GM12892 (cell line): ENCODE measurements around the gene DMTF1.

Source experiments
- DNase-seq: peaks from one replicate; pipeline ENCODE4 v3.0.0; 2011; ENCODE audit not compliant: insufficient read length
- FAIRE-seq: peaks from 2 replicates; lab custom pipeline; 2011; peaks lifted over from hg19 to GRCh38; lab: Jason Lieb, UNC
- POLR2A ChIP-seq: IDR thresholded peaks from 2 replicates; pipeline ENCODE4 v1.6.1; 2011; ENCODE audit warnings: low read depth, low read length, control low read depth
- POLR2AphosphoS5 ChIP-seq: IDR thresholded peaks from 2 replicates; pipeline ENCODE4 v1.6.1; 2011; ENCODE audit warnings: low read depth, low read length, control low read depth
- TAF1 ChIP-seq: IDR thresholded peaks from 2 replicates; pipeline ENCODE4 v1.6.1; 2011; ENCODE audit warnings: low read depth, mild to moderate bottlenecking, control low read depth, low read length, borderline replicate concordance

DMTF1 gene

GRCh38 chr7:87171282-87171934 is 19.2 kb downstream of the DMTF1 start:
- DNase-seq (no peak), FAIRE-seq (no peak)
- TF ChIP-seq POLR2A, result no peak

DNA sequence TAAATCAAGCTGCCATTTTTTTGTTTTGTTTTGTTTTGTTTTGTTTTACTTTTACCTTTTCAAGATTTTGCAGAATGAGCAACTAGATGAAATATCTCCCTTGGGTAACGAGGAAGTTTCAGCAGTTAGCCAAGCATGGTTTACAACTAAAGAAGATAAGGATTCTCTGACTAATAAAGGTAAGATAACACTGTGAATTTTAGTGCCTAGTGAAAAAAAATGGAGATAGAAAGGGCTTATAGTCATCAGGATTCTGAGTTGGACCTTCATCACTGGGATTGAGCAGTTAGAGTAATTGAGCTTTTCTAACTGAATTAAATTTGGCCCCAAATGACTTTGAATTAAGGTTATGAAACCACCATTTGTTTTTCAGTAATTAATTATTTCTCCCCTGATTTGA is 21.2 kb downstream of the DMTF1 start:
- DNase-seq (no peak), FAIRE-seq (no peak)
- TF ChIP-seq POLR2A, result no peak
- TF ChIP-seq POLR2AphosphoS5, result no peak
- no peak for TF ChIP-seq TAF1

DNA sequence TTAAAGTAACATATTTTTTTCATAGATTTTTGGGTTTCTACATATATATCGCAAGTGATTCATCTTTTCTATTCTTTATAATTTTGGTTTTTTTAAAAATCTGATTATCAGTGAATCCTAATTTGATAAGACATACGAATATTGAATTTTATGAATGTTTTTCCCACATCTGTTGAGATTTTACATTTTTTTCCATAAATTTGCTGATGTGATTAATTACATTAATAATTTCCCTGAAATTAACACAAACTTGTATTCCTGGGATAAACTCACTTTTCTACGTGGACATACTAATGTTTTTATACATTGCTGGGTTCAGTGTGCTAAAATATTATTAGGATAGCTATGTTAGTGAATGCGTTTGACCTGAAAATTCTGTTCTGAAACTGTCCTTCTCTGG is 26.1 kb downstream of the DMTF1 start:
- FAIRE-seq (no peak), DNase-seq (no peak)
- no peak for TF ChIP-seq POLR2A
- no peak for TF ChIP-seq POLR2AphosphoS5
- no peak for TF ChIP-seq TAF1

DNA sequence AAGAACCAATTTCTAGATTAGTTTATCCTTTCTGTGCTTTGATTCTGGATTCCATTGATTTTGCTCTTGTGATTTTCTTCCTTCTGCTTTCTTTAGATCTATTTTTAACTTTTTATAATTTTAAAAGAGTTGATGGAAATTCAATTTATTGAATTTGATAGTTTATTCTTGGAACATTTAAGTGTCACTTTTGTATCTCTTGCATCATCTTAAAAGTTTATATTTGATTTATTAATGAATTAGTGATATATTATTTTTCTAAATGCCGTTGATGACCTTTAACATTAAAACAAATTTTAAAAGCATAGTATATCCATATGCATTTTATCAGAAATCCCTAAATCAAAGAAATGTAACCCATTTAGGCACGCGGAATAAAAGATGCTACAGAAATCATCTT is 26.9 kb downstream of the DMTF1 start:
- FAIRE-seq (no peak), DNase-seq (no peak)
- TF ChIP-seq POLR2AphosphoS5 (no peak), TAF1 (no peak), POLR2A (no peak)

DNA sequence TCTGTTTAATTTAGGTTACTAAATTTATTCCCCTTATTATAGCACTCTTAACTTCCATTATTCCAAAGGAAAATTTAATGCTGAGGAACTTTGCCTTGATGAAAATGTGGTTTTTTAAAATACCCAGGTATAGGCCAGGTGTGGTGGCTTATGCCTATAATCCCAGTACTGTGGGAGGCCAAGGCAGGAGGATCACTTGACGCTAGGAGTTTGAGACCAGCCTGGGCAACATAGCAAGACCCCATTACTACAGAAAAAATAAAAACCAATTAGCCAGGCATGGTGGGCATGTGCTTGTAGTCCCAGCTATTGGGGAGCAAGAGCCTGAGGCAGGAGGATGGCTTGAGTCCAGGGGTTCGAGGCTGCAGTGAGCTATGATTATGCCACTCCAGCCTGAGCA is 34.9 kb downstream of the DMTF1 start:
- DNase-seq (no peak), FAIRE-seq (no peak)
- TF ChIP-seq TAF1, result no peak
- TF ChIP-seq POLR2AphosphoS5, result 0 out of 2 replicates have a peak, but pooled peaks have one; percentile 31

DNA sequence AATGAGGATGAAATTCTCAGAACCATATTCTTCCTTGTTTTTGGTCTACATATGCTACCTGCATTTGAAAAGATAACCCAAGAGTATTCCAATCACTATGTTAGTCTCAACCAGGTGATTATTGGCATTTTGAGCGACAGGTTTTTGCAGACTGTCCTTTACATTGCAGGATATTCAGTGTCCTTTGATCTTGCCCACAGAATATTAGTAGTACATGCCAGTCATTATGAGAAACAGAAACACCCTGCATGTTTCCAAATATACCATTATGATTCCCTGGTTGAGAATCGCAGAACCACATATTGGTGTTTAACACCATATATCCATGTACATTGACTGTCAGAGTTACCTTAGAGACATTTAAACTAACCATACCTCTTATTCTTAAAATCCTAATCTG is 36.7 kb downstream of the DMTF1 start:
- DNase-seq (no peak), FAIRE-seq (peak; percentile 33)
- peak; percentile 49; the same call in 1 of the 2 replicates for TF ChIP-seq POLR2AphosphoS5
- TF ChIP-seq TAF1, result no peak
- TF ChIP-seq POLR2A, result peak; percentile 32; the same call in 1 of the 2 replicates

- FAIRE-seq, result peak; percentile 38
- TF ChIP-seq POLR2A (no peak), TAF1 (no peak), POLR2AphosphoS5 (no peak)
These were observed 38.5 kb downstream of the DMTF1 start for GRCh38 chr7:87190783-87191182.

GRCh38 chr7:87192784-87193487 is 40.7 kb downstream of the DMTF1 start:
- DNase-seq (no peak), FAIRE-seq (peak; percentile 67)
- no peak for TF ChIP-seq TAF1
- peak; percentile 83 for TF ChIP-seq POLR2AphosphoS5
- peak; percentile 53; the same call in 1 of the 2 replicates for TF ChIP-seq POLR2A

More at GRCh38 chr7:87190783-87191182, 38.5 kb downstream of the DMTF1 start:
- DNase-seq, result no peak

GRCh38 chr7:87193912-87194311 is 41.7 kb downstream of the DMTF1 start:
- peak; percentile 70 for FAIRE-seq
- DNase-seq, result no peak
- no peak for TF ChIP-seq TAF1
- peak; percentile 27; the same call in 1 of the 2 replicates for TF ChIP-seq POLR2AphosphoS5

DNA sequence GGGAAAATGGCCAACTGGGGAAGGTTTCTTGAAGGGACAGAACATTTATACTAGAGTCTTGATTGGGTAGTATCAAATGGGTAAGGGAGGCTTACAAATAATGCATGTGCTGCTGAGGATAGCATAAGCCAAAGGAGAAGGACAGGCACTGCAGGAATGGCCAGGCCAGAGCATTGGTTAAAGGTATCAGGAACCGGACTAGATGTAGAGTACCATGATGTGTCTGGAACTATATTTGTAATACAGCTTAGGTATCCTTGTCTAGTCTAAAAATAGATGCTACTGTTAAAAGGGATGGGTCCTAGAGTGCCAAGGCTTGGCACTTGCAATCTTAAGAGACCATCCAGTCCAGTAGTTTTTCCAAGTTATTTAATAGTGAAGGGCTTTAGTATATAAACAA is 47.0 kb downstream of the DMTF1 start:
- TF ChIP-seq POLR2AphosphoS5 (no peak; the same call in 1 of the 2 replicates), TAF1 (no peak), POLR2A (no peak)
- FAIRE-seq (no peak), DNase-seq (no peak)

DNA sequence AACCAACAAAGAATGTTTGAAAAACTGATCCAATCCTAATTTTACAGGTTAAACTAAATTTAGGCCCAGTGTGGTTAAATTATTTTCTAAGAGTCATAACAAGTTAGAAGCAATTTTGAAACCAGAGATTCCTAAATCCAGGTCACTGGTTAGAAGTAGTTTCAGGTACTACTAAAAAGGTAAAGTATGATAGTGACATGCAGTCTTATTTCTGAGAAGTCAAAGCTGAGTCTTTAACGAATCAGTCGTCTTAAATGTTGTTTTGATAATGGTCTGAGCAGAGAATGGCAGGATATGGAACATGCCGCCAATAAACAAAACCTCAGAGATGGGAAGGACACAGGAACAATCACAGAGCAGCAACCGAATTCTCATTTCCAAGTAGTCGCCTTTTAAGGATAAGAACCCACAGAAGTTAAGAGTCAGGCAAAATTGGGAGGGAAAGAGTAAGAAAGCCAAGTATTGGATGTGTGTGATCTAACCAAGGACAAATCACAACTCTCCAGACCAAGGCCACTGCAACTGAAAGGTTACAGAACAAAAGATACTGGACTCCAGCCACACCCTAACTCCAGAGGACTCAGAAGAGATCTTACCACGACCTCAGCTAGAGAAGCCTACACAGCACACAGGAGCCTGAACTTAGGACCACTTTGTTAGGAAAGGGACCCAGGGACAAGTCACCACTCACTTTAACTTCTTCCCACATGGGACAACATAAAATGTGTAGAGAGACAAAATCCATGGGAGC is 47.6 kb downstream of the DMTF1 start:
- DNase-seq, result no peak
- FAIRE-seq, result peak; percentile 48
- TF ChIP-seq POLR2AphosphoS5, result peak; percentile 24; the same call in 1 of the 2 replicates
- no peak for TF ChIP-seq TAF1
- TF ChIP-seq POLR2A, result peak; percentile 32; the same call in 1 of the 2 replicates

GRCh38 chr7:87202208-87202607 is 50.0 kb downstream of the DMTF1 start:
- DNase-seq (no peak), FAIRE-seq (peak; percentile 56)
- TF ChIP-seq POLR2AphosphoS5 (no peak), POLR2A (no peak; the same call in 1 of the 2 replicates)
